NCI-H1417 treated with DMSO at 0.1 percent for 48 hours (cell line): ENCODE measurements around the gene STK10.

Experiments
- DNase-seq: peaks from one replicate; lab custom pipeline; 2025; lab: John Stamatoyannopoulos, UW

The STK10 gene

DNA sequence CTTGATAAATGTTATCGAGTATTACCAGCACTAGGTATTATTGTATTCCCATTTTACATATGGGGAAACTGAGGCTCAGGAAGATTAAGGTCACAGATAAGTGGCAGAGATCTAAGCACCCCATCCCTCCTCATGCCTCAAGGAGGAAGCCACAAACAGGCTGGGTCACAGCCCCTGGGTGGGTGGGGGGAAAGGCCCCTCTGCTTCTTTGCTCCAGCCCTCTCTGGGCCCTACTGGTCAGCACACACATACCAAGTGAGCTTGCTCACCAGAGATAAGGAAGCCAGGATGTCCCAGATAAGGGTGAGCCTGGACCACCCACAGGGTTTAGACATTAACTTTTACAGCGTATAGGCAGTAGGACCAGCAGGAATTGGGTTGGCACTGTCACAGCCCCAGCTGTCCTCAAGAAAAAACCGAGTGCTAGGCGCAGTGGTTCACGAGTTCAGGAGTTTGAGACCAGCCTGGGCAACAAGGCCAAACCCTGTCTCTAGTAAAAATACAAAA lies 45.3 kb downstream of the STK10 start:
- no peak for DNase-seq

DNA sequence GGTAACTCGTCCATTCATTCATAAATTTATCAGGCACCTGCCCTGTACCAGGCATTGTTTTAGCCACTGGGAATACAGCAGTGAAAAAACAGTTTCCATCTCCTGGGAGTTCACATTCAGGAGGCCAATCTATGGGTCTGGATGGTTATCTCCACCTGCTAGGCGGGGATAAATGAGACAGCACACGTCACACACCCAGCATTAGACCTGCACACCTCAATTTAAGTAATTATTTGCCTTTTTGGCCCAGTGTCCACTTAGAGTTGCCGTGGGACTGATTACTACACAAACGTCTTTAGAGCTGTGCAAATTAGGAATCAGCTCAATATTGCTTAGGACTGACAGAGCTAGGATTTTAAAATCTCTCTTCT lies 46.1 kb downstream of the STK10 start:
- peak; percentile 74 for DNase-seq

DNA sequence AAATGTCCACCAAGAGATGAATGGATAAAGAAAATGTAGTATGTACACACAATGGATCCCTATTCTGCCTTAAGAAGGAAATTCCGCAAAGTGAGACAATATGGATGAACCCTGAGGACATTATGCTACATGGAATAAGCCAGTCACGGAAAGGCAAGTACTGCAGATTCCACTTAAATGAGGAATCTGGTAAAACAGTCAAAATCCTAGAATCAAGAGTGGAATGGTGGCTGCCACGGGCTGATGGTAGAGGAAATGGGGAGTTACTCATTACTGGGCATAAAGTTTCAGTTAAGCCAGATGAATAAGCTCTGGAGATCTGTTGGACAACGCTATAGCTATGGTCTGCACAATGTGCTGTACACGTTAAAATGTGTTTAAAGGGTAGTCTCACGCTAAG lies 47.2 kb downstream of the STK10 start:
- no peak for DNase-seq

DNA sequence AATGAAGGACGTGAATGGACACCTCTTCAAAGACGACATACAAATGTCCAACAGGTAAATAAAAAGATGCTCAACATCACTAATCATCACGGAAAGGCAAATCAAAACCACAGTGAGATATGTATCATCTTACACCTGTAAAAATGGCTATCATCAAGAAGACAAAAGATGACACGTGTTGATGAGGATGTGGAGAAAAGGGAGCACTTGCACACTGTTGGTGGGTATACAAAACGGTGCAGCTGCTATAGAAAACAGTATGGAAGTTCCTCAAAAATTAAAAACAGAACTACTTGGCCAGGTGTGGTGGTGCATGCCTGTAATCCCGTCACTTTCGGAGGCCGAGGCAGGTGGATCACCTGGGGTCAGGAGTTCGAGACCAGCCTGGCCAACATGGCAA lies 47.9 kb downstream of the STK10 start:
- DNase-seq = no peak

DNA sequence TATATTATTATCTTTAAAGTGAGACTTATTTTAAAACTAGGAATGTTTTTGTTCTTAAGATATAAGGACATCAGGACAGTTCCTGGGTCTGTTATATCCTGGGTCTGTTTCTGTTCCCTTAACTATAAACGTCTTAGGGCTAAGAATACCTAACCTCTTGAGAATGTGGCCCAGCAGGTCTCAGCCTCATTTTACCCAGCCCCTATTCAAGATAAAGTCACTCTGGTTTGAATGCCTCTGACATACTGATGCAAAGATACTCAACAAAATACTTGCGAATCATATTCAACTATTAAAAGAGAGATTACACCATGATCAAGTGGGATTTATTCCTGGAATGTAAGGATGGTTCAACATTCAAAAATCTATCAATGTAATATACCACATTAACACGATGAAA lies 51.0 kb downstream of the STK10 start:
- no peak for DNase-seq

DNA sequence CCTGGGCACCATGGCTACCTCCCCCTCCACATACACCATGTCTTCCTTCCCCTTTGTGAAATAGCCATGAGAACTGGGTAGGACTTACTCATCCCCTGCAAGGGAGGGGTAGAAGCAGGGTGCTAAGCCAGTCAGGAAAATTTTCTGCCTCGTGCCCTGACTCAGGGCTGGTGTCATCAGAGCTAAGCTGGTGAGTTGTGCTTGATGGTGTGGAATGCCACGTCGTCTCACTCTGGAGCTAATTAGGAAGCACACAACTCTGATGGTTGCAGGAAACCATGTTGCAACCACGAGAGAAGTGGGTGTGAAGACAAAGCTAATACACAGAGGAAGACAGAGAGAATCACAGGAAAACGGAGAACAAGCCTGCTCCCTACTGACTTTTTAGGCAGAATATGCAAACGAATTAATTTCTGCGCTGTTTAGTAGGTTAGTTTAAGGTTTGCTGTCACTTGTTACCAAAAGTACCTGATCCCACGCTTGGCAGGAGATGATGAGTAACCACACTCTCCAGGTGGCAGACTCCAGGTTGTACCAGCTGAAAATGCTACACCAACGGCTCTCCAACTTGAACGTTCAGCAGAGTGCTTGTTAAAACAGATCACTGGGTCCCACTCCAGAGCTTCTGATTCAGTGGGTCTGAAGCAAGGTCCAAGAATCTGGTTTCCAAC lies 54.5 kb downstream of the STK10 start:
- DNase-seq = no peak

DNA sequence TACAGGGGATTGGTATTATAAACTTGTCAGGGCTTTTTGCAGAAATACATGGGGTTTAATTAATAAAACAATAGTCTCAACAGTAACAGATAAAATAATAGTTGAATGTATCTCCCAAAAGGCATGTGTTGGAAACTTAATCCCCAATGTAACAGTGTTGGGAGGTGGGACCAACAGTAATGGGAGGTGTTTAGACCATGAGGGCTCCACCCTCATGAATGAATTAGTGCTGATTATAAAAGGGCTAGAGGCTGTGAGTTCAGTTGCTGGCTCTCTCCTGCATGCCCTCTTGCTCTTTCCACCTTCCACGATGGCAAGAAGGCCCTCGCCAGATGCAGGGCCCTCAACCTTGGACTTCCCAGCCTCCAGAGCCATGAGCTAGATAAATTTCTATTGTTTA lies 56.3 kb downstream of the STK10 start:
- DNase-seq = no peak

DNA sequence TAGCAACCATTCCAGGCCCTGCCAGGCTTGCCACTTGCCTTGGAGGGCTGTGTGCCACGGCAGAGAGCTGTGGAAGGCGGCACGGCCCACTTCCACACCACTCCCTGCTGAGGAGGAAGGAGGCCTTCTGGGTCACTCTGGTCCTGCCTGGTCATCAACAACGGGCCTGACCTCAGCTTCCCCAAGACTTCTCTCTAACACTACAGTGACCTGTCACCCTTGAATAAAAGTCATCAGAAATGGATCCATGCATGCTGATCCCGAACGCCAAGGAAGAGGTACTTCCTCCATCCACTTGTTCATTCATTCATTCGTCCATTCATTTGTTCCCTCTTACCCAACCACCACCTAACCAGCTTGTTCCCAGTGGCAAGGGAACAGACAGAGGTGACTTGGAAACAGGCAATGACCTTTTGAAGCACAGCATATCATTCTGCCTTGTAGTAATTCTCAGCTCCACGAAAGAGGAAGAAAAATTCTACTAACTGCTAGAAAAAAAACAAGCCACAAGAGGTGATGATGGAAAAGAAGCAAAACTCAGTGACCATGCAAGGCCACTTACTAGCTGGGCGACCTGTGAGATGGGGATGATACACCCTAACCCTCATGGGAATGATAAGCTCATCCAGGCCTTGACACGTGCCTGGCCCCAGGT lies 58.6 kb downstream of the STK10 start:
- no peak for DNase-seq

DNA sequence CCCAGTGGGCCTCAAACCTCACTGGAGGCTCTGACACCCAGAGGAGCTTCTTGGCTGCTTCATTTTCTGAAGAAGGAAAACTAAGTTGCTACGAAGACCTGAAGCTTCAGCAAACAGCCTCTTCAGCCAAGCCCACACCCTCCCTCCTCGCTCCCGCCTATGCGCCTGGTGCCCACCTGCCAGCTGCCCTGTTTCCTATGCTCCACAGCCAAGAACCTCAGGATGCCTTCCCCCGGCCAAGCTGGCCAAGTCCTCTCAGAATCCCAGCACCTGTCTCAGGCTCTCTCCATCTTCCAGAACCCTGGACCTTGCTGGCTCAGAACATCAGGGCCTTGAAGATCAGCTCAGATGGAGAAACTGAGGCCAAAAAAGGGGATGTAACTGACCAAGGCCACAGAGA lies 60.4 kb downstream of the STK10 start:
- DNase-seq = no peak

DNA sequence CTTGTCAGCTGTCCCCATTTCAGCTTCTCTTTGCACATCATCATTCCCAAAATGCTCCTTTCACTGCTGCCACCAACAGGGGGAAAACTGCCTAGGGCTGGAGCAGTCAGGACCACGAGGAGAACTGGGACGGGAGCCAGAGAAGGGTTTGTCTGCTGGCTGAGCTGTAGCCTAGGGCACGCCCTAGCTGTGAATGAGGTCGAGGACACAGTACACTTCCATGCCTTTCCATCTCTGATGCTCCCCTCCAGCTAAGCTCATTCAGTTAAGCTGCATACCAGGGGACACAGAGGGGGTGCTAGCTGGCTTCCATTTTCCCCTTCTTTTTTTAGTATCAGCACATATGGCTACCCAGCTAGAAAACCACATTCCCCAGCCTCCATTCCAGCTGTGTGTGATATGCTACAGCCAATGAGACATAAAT lies 64.7 kb downstream of the STK10 start:
- DNase-seq = no peak

DNA sequence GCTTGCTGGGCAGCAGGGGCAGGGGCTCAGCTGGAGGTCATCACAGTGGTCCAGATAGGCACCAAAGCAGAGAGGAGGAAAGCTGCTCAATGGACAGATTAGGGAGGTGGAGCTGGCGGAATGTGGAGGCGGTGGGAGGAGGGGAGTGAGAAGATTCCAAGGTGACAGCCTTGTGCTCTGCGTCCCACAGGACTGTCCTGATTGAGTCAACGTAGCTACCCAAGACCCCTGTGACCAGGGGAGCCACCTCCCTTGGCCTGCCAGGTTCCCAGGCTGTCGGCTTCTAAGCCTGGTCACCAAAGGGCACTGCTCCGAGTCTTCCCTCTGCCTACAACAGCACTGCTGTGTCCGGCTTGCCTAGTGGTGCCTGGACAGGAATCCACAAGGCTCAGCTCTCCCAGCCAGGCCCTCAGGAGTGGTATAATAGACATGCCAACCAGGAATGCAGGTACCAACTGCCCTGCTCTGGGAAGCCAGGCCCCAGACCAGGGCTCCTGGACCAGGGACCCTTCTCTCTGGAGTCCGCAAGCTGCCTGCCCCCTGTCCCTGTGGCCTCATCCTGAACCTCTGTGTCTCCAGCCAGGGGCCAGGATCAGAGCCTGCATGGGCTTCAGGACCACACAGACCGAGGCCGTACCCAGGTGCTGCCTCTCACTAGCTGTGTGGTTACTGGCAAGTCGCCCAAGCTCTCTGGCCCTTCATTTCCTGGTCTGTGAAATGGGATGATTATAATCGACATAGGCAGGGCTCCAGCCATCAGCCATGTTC lies 67.9 kb downstream of the STK10 start:
- DNase-seq = no peak

DNA sequence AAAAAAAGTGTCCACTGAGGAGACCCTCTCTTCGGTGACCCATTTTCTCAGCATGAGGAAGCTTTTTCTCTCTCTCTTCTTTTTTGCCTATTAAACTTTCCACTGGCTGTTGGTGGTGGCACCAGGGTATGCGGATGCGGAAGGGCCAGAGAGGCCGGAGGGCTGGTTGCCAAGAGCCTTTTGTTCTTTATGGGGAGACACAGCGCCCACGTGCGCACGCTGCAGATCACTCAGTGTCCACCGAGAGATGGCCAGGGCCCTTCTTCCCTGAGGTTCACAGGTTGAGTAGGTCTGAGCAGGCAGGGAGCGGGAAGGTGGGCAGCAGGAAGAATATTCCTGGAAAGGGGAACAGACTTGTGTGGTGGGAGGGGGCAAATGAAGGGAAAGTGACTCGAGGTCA lies 69.1 kb downstream of the STK10 start:
- DNase-seq = no peak

DNA sequence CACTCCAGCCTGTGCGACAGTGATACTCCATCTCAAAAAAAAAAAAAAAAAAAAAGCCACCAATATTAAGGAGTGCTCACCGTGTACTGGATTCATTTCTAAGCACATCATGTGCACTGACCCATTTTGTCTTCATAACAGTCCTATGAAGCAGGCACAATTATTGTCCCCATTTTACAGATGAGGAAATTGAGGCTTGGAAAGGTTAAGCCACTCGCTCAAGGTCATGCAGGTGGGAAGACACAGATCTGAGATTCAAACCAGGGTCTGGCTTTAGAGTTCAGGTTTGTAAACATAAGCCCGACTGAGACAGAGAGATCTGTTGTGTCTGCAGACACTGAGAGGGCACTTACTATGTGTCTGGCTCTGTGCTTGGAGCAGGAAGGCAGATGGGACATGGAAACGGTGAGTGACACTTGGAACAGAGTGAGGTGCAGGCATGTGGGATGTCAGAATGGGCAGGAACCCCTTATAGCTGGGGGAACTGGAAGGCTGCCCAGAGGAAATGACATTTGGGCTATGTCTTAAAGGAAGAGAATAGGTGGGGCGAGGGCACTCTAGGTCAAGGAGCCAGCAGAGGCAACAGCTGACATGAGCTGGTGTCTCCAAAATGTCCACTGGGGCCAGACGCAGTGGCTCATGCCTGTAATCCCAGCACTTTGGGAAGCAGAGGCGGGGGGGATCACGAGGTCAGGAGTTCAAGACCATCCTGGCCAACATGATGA lies 69.9 kb downstream of the STK10 start:
- no peak for DNase-seq

DNA sequence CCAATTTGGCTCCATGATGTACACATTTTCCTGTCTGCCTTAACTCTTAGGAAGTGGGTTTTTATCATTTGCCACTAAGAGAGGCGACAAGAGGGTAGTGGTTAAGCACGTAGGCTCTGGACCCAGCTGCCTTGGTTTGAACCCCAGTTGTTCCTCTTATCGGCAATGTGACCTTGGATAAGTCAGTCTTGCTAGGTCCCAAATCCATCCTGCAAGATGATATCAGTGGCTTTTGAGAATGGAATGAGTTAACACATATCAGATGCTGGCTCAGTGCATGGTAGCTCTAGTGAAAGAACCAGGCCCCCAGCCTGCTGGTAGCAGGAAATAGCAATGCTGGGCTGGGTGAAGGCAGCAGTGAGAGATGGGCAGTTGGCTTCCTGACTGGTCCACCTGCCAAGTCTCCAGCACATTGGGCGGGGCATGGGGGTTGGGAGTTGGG lies 72.5 kb downstream of the STK10 start:
- no peak for DNase-seq

DNA sequence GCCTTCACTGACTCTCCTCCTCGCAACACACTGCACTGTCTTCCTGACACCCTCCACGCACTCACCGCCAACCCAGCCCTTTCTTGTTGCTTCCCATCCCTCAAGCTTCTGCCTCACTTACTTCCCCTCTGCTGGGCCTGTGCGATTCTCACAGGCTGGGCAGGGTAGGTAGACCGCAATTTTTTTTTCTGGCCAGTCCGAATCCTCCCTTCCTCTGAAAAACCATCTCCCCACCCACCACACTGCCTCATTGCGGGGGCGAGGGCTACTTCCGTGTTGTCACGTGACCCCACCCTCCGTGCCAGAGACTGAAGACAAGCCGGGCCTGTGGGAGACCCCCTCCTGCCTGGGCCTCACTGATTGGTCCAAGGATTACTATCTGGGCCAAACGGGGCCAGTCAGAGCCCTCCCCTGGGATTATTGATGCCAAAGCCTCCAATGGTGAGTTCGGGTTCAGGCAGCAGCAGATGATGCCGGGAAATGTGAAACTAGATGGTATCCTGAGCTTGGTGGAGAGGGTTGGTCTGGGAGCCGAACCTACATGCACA lies 73.1 kb downstream of the STK10 start:
- no peak for DNase-seq

DNA sequence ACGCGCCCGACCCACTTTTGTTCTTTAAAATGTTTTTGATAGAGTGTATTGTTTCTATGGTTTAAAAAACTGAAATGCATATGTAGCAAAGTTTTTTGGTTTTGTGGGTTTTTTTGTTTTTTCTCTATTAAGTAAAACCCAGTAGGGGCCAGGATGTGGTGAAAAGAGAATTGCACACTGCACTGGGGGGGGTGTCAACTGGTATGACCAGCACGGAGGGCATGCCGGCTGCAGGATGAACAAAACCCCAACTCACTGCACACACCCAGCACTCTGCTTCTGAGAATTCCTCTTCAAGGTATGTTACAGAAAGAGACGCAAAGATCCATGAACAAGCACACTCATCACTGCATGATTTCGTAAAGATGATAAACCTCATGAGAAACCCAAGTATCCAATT lies 75.0 kb downstream of the STK10 start:
- no peak for DNase-seq

DNA sequence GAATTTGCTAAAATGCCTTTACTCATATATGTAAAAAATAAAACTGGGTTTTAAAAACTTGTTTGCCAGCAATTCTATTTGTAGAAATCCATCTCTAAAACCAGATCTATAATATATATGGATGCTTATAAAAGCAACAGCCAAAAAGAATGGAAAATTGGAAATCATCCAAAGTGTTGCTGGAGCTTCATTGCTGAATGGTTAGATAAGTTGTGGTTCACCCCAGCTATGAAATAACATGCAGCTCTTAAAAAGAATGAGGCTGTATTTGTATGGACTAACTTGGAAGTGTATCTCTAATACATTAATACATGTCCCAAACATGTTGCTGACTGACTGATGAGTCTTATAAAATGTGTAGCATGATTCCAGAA lies 76.2 kb downstream of the STK10 start:
- no peak for DNase-seq

DNA sequence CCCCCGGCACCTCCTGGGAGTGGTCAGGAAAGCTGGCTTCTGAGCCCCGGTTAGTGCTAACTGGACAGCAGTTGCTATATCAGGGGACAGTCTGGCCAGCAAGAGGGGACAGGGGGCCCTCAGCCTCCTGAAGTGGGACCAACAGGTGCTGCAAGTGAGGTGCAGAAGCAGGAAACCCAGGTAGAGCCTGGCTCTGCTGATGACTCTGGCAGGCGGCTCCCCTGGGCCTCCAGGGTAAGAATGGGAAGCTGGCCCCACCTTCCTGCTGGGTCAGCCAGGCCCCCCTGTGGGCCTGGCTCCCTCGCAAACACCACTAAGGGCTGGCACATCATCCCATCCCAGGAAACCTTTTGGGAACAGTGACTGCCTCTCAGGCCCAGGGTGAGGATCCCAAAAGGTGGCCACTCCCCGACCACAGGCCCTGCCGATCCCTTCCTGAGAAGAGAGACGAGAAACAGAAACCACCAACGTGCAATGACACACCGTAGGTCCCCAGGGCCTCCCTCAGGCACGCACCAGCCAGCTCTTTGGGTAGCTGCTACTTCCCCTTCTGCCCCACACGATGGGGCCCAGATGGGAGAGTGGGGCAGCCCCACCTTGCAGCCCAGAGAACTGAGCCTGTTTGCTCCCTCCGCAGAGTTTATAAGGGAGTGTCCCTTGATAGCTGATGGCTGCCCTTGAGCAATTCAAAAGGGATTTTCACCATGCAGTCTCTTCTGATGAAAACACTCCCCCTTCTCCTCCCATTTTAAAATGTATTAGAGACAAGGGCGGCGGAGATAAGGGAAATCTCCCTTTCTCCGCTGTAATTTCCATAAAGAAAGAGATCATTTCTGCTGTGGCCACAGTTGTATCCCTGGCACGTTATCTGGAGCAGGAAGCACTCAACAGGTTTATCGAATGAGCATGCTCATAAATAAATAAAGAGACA lies 76.8 kb downstream of the STK10 start:
- no peak for DNase-seq

DNA sequence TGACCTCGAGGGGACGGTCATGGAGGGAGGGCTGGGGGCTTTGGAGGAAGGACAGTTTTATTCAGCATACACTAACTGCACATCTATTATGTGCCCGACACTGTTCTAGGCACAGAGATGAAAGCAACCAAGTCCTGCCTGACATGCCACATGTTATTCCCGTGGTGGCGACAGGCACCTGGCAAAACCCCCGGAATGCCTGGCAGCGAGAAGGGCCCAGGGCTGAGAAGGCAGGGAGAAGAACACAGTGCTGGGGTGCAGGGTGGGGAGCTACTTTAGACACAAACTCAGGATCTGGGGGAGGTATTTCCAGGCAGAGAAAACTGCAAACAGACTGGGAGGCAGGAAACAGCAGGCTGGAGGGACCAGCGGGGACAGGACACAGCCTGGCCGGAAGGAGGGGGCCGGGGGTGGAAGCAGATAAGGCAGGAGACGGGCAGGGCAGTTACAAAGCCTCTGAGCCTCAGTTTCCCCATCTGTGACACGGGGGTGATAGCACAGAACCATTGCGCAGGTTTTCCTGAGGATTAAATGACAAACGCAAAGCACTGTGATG lies 77.7 kb downstream of the STK10 start:
- DNase-seq = no peak

DNA sequence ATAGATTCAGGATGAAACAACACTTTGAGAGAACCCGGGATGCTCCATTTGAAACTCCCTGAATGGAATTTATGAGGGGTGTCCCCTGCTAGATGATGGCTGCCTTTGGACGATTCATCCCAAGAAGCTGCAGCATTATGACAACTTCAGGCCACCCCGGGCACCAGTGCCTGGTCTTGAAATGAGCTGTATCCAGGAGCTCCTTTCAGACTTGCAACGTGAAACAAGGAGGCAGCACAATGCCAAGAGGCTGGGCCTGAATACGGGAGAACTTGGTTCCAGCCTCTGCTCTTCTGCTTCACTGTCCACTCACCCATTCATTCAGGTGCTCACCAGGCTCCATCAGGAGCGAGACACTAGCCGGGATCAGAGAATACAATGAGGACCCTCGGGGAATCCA lies 78.3 kb downstream of the STK10 start:
- no peak for DNase-seq

DNA sequence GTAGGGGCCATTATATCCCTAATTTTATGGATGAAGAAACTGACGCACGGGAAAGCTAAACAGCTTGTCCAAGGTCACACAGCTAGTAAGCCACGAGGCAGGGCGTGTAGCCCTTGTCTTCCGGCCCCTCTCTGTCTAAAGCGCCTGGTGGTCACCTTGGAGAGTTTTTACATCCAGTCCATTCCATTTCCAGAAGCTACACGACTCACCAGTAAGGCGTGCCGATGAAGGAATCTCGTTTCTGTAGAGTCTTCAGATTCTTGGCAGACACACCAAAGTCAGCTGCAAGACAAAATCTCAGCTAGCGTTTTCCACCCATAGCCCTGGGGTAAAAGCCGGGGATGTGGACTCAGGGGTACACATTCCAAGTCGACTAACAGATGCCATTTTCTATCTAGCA lies 80.5 kb downstream of the STK10 start:
- no peak for DNase-seq
